B cell (primary cell): ENCODE measurements around the gene TRABD2B. TPM values are rescaled to one million over a fixed set of nuclear protein-coding genes. Genes with fewer than 3 reads are reported as not detected.

ENCODE experiments used
- ATAC-seq: fragments of 200-7000 bp; cut with Tn5 transposase; one replicate; pipeline ENCODE4 v1.10.0; 2021; ENCODE audit warnings: low read depth, mild to moderate bottlenecking, moderate number of reproducible peaks, moderate library complexity
- CTCF ChIA-PET: fragments of 350-600 bp; sonication (Branson Sonifier 250); formaldehyde crosslinking; loops from one replicate; lab custom pipeline; 2021; ENCODE audit warnings: antibody characterized with exemption, inconsistent platforms; lab: Charles Lee
- POLR2A ChIA-PET: fragments of 350-600 bp; sonication (Branson Sonifier 250); formaldehyde crosslinking; loops from one replicate; lab custom pipeline; 2021; ENCODE audit warnings: antibody characterized with exemption; lab: Charles Lee
- DNase-seq: peaks from one replicate; pipeline ENCODE4 v3.0.0; 2013
- H2AFZ ChIP-seq: 2 replicates; pipeline ENCODE4 v1.6.1; 2012; ENCODE audit warnings: mild to moderate bottlenecking, low read depth, low read length; ENCODE audit not compliant: insufficient read depth, poor library complexity, severe bottlenecking
- H3K27ac ChIP-seq, 2 donors: 1 replicate in 1 of 2; 2 replicates in 1 of 2; pipeline ENCODE4 v1.5.1; 2012 to 2013; ENCODE audit warnings: low read length in 2 of 2, mild to moderate bottlenecking in 2 of 2, moderate library complexity in 1 of 2
- H3K27me3 ChIP-seq, 4 experiments: fragments of 200-600 bp in 1 of 4; sonication (generic) in 1 of 4; replicated peaks in 1 of 4; 1 replicate in 2 of 4; 2 replicates in 2 of 4; pipeline versions ENCODE4 v1.6.1 to v1.7.0; 2013 to 2016; ENCODE audit warnings: low read length in 3 of 4, mild to moderate bottlenecking in 2 of 4, mixed read lengths in 1 of 4, moderate library complexity in 1 of 4; ENCODE audit not compliant: insufficient read depth in 4 of 4, control insufficient read depth in 3 of 4; ENCODE audit errors: control extremely low read depth in 1 of 4
- H3K36me3 ChIP-seq, 2 experiments: replicated peaks in 1 of 2; 1 replicate in 1 of 2; 2 replicates in 1 of 2; pipeline versions ENCODE4 v1.6.1 to v1.7.1; 2013; ENCODE audit warnings: low read length in 1 of 2; ENCODE audit not compliant: insufficient read depth in 2 of 2, control insufficient read depth in 1 of 2; ENCODE audit errors: control extremely low read depth in 1 of 2, extremely low read depth in 1 of 2
- H3K4me1 ChIP-seq, 2 donors: fragments of 200-600 bp in 1 of 2; sonication (generic) in 1 of 2; 1 replicate in 1 of 2; 2 replicates in 1 of 2; pipeline versions ENCODE4 v1.5.1 to v1.6.1; 2013 to 2017; ENCODE audit warnings: low read length in 2 of 2; ENCODE audit not compliant: control insufficient read depth in 2 of 2, insufficient read depth in 2 of 2
- H3K4me2 ChIP-seq: replicated peaks from 2 replicates; pipeline ENCODE3; 2012; ENCODE audit warnings: mild to moderate bottlenecking, low read depth, low read length; ENCODE audit not compliant: poor library complexity, severe bottlenecking
- H3K4me3 ChIP-seq, 5 experiments: fragments of 200-600 bp in 1 of 5; sonication (generic) in 1 of 5; 1 replicate in 3 of 5; 2 replicates in 2 of 5; pipeline versions ENCODE4 v1.5.1 to v1.7.0; 2011 to 2016; ENCODE audit warnings: low read length in 4 of 5, mild to moderate bottlenecking in 4 of 5, low read depth in 2 of 5, control low read depth in 1 of 5, moderate library complexity in 1 of 5; ENCODE audit not compliant: insufficient read depth in 1 of 5; ENCODE audit errors: control extremely low read depth in 1 of 5, extremely low read depth in 1 of 5
- H3K79me2 ChIP-seq: fragments of 200-600 bp; sonication (generic); one replicate; pipeline ENCODE4 v1.6.0; 2016; ENCODE audit warnings: low read length; ENCODE audit not compliant: control insufficient read depth, insufficient read depth
- H3K9ac ChIP-seq: fragments of 200-600 bp; sonication (generic); 2 replicates; pipeline ENCODE4 v1.6.1; 2017; ENCODE audit warnings: mild to moderate bottlenecking, low read length, moderate library complexity
- H3K9me3 ChIP-seq, 3 donors: one replicate each; pipeline versions ENCODE4 v1.6.1 to v1.7.1; 2013; ENCODE audit warnings: low read length in 2 of 3; ENCODE audit not compliant: control insufficient read depth in 2 of 3, insufficient read depth in 1 of 3; ENCODE audit errors: control extremely low read depth in 1 of 3
- H4K20me1 ChIP-seq: 2 replicates; pipeline ENCODE4 v1.6.0; 2012; ENCODE audit warnings: mild to moderate bottlenecking, low read length; ENCODE audit not compliant: insufficient read depth, control insufficient read depth, poor library complexity, severe bottlenecking
- H3K27ac Mint-ChIP-seq: one replicate; pipeline ENCODE4 v1.8.0; 2021; ENCODE audit warnings: mixed read lengths
- H3K27me3 Mint-ChIP-seq: one replicate; pipeline ENCODE4 v1.8.0; 2021; ENCODE audit warnings: mixed read lengths
- H3K4me1 Mint-ChIP-seq: one replicate; pipeline ENCODE4 v1.8.0; 2021; ENCODE audit warnings: mixed read lengths
- H3K4me3 Mint-ChIP-seq: one replicate; pipeline ENCODE4 v1.8.0; 2021; ENCODE audit warnings: mixed read lengths
- H3K9me3 Mint-ChIP-seq: one replicate; pipeline ENCODE4 v1.8.0; 2022; ENCODE audit warnings: mixed read lengths; ENCODE audit not compliant: insufficient read depth
- EZH2 ChIP-seq: IDR thresholded peaks from 2 replicates; pipeline ENCODE4 v1.6.1; 2012; ENCODE audit warnings: borderline replicate concordance, low read depth, mild to moderate bottlenecking, moderate library complexity, low read length; ENCODE audit not compliant: insufficient read depth, poor library complexity, severe bottlenecking
- WGBS: methylation state at CpG from one replicate; pipeline ENCODE4 v1.1.5; 2013; ENCODE audit warnings: missing lambda C conversion rate; ENCODE audit not compliant: insufficient coverage; 5-methylcytosine and 5-hydroxymethylcytosine counted together
- intact Hi-C: fragments of 100-400 bp; cut with micrococcal nuclease; formaldehyde crosslinking; loops from one replicate; pipeline ENCODE4 v1.10.0; 2022
- polyA plus RNA-seq: library from polyadenylated mRNA; depleted of rRNA; stranded (reverse); fragments of >200 nt; gene quantifications from 2 replicates; pipeline ENCODE4 v1.2.3, GENCODE V29; 2012
- total RNA-seq, 2 donors: library from RNA; stranded (reverse); fragments of 120-200 nt in 1 of 2; gene quantifications; 1 replicate in 1 of 2; 2 replicates in 1 of 2; pipeline versions ENCODE4 v1.2.3 to v1.2.4, GENCODE V29; 2013 to 2022
- TF ChIP-seq, protein P1 (sequence below): fragments of 200-600 bp; IDR thresholded peaks from one replicate; pipeline ENCODE4 v1.8.0; 2022; ENCODE audit warnings: antibody characterized with exemption, mild to moderate bottlenecking

The TRABD2B gene
- total and polyA plus RNA-seq, 2 donors (not counting 1 experiment from before 2014, with no cell fraction given): not detected

DNA sequence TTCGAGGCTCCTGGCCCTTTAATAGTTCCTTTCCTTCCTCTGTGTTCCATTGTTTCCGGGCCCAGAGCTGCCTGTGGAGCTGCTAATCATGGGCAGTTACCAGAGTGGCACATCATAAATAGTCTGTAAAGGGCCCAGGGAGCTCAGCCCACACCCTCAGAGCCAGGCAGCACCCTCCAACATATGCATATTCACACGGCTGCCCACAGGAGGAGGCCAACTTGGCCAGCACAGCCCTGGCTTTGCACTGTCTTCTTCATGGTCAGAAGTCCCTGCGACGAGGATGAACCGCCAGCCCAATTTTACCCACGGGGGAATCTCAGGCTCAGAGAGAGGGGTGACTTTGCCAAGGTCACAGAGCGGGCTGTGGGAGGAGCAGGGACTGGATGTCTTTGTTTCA lies 172.5 kb downstream of the TRABD2B start:
- Histone ChIP-seq H3K9ac (no peak overlapping the region), H3K4me2 (no peak overlapping the region), H3K79me2 (no peaks in the 10 kb centered on the region), H2AFZ (no peak overlapping the region), H3K36me3 (no peaks in the 10 kb centered on the region), H3K27ac (no peak overlapping the region), H3K27me3 (no peaks in the 10 kb centered on the region), H3K4me3 (no peak overlapping the region), H4K20me1 (no peaks in the 10 kb centered on the region), H3K9me3 (no peaks in the 10 kb centered on the region), H3K4me1 (no peaks in the 10 kb centered on the region)
- no peaks in the 10 kb centered on the region for H3K9me3 Mint-ChIP-seq
- CTCF ChIA-PET: no interaction called here
- H3K27ac Mint-ChIP-seq: no peak overlapping the region
- H3K4me3 Mint-ChIP-seq: no peak overlapping the region
- WGBS: 63% methylated on average over 8 of the region's 8 CpGs
- no peaks in the 10 kb centered on the region for H3K4me1 Mint-ChIP-seq
- DNase-seq: no peak
- POLR2A ChIA-PET: no interaction called here
- peaks cover 10% of the 10 kb centered on the region for H3K27me3 Mint-ChIP-seq
- no peak for TF ChIP-seq EZH2
- TF ChIP-seq, protein P1, sequence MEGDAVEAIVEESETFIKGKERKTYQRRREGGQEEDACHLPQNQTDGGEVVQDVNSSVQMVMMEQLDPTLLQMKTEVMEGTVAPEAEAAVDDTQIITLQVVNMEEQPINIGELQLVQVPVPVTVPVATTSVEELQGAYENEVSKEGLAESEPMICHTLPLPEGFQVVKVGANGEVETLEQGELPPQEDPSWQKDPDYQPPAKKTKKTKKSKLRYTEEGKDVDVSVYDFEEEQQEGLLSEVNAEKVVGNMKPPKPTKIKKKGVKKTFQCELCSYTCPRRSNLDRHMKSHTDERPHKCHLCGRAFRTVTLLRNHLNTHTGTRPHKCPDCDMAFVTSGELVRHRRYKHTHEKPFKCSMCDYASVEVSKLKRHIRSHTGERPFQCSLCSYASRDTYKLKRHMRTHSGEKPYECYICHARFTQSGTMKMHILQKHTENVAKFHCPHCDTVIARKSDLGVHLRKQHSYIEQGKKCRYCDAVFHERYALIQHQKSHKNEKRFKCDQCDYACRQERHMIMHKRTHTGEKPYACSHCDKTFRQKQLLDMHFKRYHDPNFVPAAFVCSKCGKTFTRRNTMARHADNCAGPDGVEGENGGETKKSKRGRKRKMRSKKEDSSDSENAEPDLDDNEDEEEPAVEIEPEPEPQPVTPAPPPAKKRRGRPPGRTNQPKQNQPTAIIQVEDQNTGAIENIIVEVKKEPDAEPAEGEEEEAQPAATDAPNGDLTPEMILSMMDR: no peak
- no peak for ATAC-seq
- intact Hi-C loops: no loop called here

DNA sequence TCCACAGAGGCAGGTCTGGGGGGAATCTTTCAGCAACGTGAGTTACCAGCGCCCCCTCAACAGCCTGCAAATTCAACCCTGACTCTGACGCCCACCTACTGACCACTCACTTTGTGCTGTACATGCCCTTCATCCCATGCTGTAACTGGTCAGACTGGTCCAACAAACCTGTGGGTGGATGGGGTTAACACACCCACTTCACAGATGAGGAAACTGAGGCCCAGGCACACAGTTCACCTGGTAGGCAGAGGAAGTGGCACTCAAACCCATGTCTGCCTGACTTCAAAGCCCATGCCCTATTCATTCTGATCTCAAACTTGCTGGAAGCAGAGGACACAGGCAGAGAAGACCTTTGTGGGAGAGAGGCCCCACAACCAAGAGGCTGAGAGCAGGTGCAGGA lies 172.9 kb downstream of the TRABD2B start:
- ATAC-seq: no peak
- Histone ChIP-seq H3K27me3 (no peaks in the 10 kb centered on the region), H3K4me3 (no peak overlapping the region), H2AFZ (no peak overlapping the region), H3K4me2 (no peak overlapping the region), H3K36me3 (no peaks in the 10 kb centered on the region), H3K4me1 (no peaks in the 10 kb centered on the region), H3K79me2 (no peaks in the 10 kb centered on the region), H4K20me1 (no peaks in the 10 kb centered on the region), H3K9me3 (no peaks in the 10 kb centered on the region), H3K27ac (no peak overlapping the region), H3K9ac (no peak overlapping the region)
- H3K27ac Mint-ChIP-seq: no peak overlapping the region
- peaks cover 6% of the 10 kb centered on the region for H3K27me3 Mint-ChIP-seq
- no peak overlapping the region for H3K4me3 Mint-ChIP-seq
- CTCF ChIA-PET: no interaction called here
- no peak for DNase-seq
- POLR2A ChIA-PET: no interaction called here
- no peak for TF ChIP-seq EZH2
- TF ChIP-seq, protein P1: no peak
- 88% methylated on average over 3 of the region's 3 CpGs for WGBS
- no peaks in the 10 kb centered on the region for H3K4me1 Mint-ChIP-seq
- H3K9me3 Mint-ChIP-seq: no peaks in the 10 kb centered on the region
- intact Hi-C loops: no loop called here
